ENCODE data around the gene ZSWIM1. TPM values are rescaled to one million over a fixed set of nuclear protein-coding genes. Genes with fewer than 3 reads are reported as not detected.
A peak's percentile ranks its signal among the peaks of the same experiment; 100 is the strongest.

The ZSWIM1 gene
- total RNA-seq, 1 donor from 2014 or later: 9.0 TPM

GRCh38 chr20:45913116-45913515 is 32.1 kb downstream of the ZSWIM1 start:
- no peaks in the 10 kb centered on the region for H3K27me3 Mint-ChIP-seq (ENCODE audit: low read depth, unreplicated experiment)
- DNase-seq (ENCODE audit: low read depth) (no peak), FAIRE-seq (no peak)
- TF ChIP-seq CTCF (IDR thresholded peaks at IDR 0.05; ENCODE audit: insufficient read depth, low read depth, low read length) (no peak), EZH2 (IDR thresholded peaks at IDR 0.05; ENCODE audit: insufficient read depth, low read length) (no peak)
- H3K27ac Mint-ChIP-seq (ENCODE audit: unreplicated experiment): no peak overlapping the region
- H3K9me3 Mint-ChIP-seq (ENCODE audit: unreplicated experiment): peaks cover 3% of the 10 kb centered on the region
- no peaks in the 10 kb centered on the region for H3K9me3 ChIP-seq (ENCODE audit: insufficient read depth, low read depth, low read length)
- H3K79me2 ChIP-seq (ENCODE audit: insufficient read depth, low read length): peaks cover 2% of the 10 kb centered on the region
- H3K9ac ChIP-seq (ENCODE audit: low read length): no peak overlapping the region
- H3K4me3 Mint-ChIP-seq (ENCODE audit: unreplicated experiment): no peak overlapping the region
- H3K36me3 Mint-ChIP-seq (ENCODE audit: low read depth, unreplicated experiment): peaks cover 14% of the 10 kb centered on the region
- no peaks in the 10 kb centered on the region for H3K36me3 ChIP-seq (ENCODE audit: insufficient read depth, low read length)
- no peaks in the 10 kb centered on the region for H3K27me3 ChIP-seq (ENCODE audit: insufficient read depth, low read length)
- H3K27ac ChIP-seq (ENCODE audit: low read depth, low read length): no peak overlapping the region
- peaks cover 16% of the 10 kb centered on the region for H3K4me1 ChIP-seq (ENCODE audit: insufficient read depth, low read length)
- peaks cover 10% of the 10 kb centered on the region for H3K4me1 Mint-ChIP-seq (ENCODE audit: low read depth, unreplicated experiment)
- no peak overlapping the region for H3K4me2 ChIP-seq (ENCODE audit: low read length)
- H3K4me3 ChIP-seq (ENCODE audit: insufficient read depth, low read depth, low read length): no peak overlapping the region
- no peak overlapping the region for H2AFZ ChIP-seq (ENCODE audit: low read depth, low read length)
- H4K20me1 ChIP-seq (ENCODE audit: insufficient read depth, low read length): no peaks in the 10 kb centered on the region

GRCh38 chr20:45917790-45918141 is 36.7 kb downstream of the ZSWIM1 start:
- Histone ChIP-seq H2AFZ (ENCODE audit: low read depth, low read length) (no peak overlapping the region), H3K4me2 (ENCODE audit: low read length) (no peak overlapping the region), H3K9me3 (ENCODE audit: insufficient read depth, low read depth, low read length) (no peaks in the 10 kb centered on the region), H4K20me1 (ENCODE audit: insufficient read depth, low read length) (no peaks in the 10 kb centered on the region), H3K4me1 (ENCODE audit: insufficient read depth, low read length) (peaks cover 21% of the 10 kb centered on the region), H3K27ac (ENCODE audit: low read depth, low read length) (no peak overlapping the region), H3K9ac (ENCODE audit: low read length) (no peak overlapping the region), H3K79me2 (ENCODE audit: insufficient read depth, low read length) (no peaks in the 10 kb centered on the region), H3K36me3 (ENCODE audit: insufficient read depth, low read length) (no peaks in the 10 kb centered on the region), H3K4me3 (ENCODE audit: insufficient read depth, low read depth, low read length) (no peak overlapping the region), H3K27me3 (ENCODE audit: insufficient read depth, low read length) (no peaks in the 10 kb centered on the region)
- Mint-ChIP-seq H3K27me3 (ENCODE audit: low read depth, unreplicated experiment) (peaks cover 2% of the 10 kb centered on the region), H3K4me1 (ENCODE audit: low read depth, unreplicated experiment) (peaks cover 7% of the 10 kb centered on the region), H3K9me3 (ENCODE audit: unreplicated experiment) (no peaks in the 10 kb centered on the region), H3K4me3 (ENCODE audit: unreplicated experiment) (no peak overlapping the region), H3K36me3 (ENCODE audit: low read depth, unreplicated experiment) (peaks cover 3% of the 10 kb centered on the region), H3K27ac (ENCODE audit: unreplicated experiment) (no peak overlapping the region)
- peak; percentile 33 for DNase-seq (ENCODE audit: low read depth)
- TF ChIP-seq EZH2 (IDR thresholded peaks at IDR 0.05; ENCODE audit: insufficient read depth, low read length) (no peak), CTCF (IDR thresholded peaks at IDR 0.05; ENCODE audit: insufficient read depth, low read depth, low read length) (no peak)
- no peak for FAIRE-seq

GRCh38 chr20:45918182-45918737 is 37.2 kb downstream of the ZSWIM1 start:
- Histone ChIP-seq H3K9ac (ENCODE audit: low read length) (no peak overlapping the region), H3K79me2 (ENCODE audit: insufficient read depth, low read length) (no peaks in the 10 kb centered on the region), H3K36me3 (ENCODE audit: insufficient read depth, low read length) (no peaks in the 10 kb centered on the region), H3K4me1 (ENCODE audit: insufficient read depth, low read length) (peaks cover 21% of the 10 kb centered on the region), H2AFZ (ENCODE audit: low read depth, low read length) (peak overlapping the region; percentile 0), H3K4me3 (ENCODE audit: insufficient read depth, low read depth, low read length) (no peak overlapping the region), H3K27ac (ENCODE audit: low read depth, low read length) (no peak overlapping the region), H3K9me3 (ENCODE audit: insufficient read depth, low read depth, low read length) (no peaks in the 10 kb centered on the region), H3K27me3 (ENCODE audit: insufficient read depth, low read length) (no peaks in the 10 kb centered on the region), H3K4me2 (ENCODE audit: low read length) (no peak overlapping the region), H4K20me1 (ENCODE audit: insufficient read depth, low read length) (no peaks in the 10 kb centered on the region)
- DNase-seq (ENCODE audit: low read depth): no peak
- TF ChIP-seq CTCF (IDR thresholded peaks at IDR 0.05; ENCODE audit: insufficient read depth, low read depth, low read length): no peak
- no peak for TF ChIP-seq EZH2 (IDR thresholded peaks at IDR 0.05; ENCODE audit: insufficient read depth, low read length)
- Mint-ChIP-seq H3K9me3 (ENCODE audit: unreplicated experiment) (no peaks in the 10 kb centered on the region), H3K27me3 (ENCODE audit: low read depth, unreplicated experiment) (peaks cover 2% of the 10 kb centered on the region), H3K4me3 (ENCODE audit: unreplicated experiment) (no peak overlapping the region), H3K36me3 (ENCODE audit: low read depth, unreplicated experiment) (peaks cover 3% of the 10 kb centered on the region), H3K4me1 (ENCODE audit: low read depth, unreplicated experiment) (peaks cover 7% of the 10 kb centered on the region), H3K27ac (ENCODE audit: unreplicated experiment) (no peak overlapping the region)
- no peak for FAIRE-seq
